Neutrophil (primary cell): ENCODE results near the gene ANKRD44.
"Not testable (repeated sequence)": the region's sequence is repeated elsewhere in the genome, so short reads cannot be mapped to it uniquely, and the experiment has no call there.

Experiments used
- H3K27ac ChIP-seq: fragments of 200-600 bp; sonication (generic); 2 replicates; pipeline ENCODE4 v1.5.1; 2016; ENCODE audit warnings: mild to moderate bottlenecking, moderate library complexity
- H3K27me3 ChIP-seq: fragments of 200-600 bp; sonication (generic); 2 replicates; pipeline ENCODE4 v1.6.0; 2016; ENCODE audit warnings: mild to moderate bottlenecking
- H3K36me3 ChIP-seq: fragments of 200-600 bp; sonication (generic); 2 replicates; pipeline ENCODE4 v1.5.1; 2017
- H3K4me1 ChIP-seq, 2 experiments: fragments of 200-600 bp in 1 of 2; sonication (generic) in 1 of 2; 1 replicate in 1 of 2; 2 replicates in 1 of 2; pipeline versions ENCODE4 v1.5.1 to v1.6.1; 2013 to 2016; ENCODE audit warnings: low read depth in 1 of 2, low read length in 1 of 2, mild to moderate bottlenecking in 1 of 2, moderate library complexity in 1 of 2; ENCODE audit not compliant: control insufficient read depth in 1 of 2, insufficient read depth in 1 of 2
- H3K4me3 ChIP-seq, 2 experiments: fragments of 200-600 bp in 1 of 2; sonication (generic) in 1 of 2; 1 replicate in 1 of 2; 2 replicates in 1 of 2; pipeline ENCODE4 v1.5.1; 2013 to 2016; ENCODE audit warnings: low read depth in 1 of 2, low read length in 1 of 2, mild to moderate bottlenecking in 1 of 2, moderate library complexity in 1 of 2
- H3K9me3 ChIP-seq: fragments of 200-600 bp; sonication (generic); 2 replicates; pipeline ENCODE4 v1.5.1; 2016
- TF ChIP-seq, protein P1 (sequence below): fragments of 200-600 bp; sonication (generic); IDR thresholded peaks from 2 replicates; pipeline ENCODE4 v1.5.1; 2016; ENCODE audit warnings: antibody characterized with exemption

Gene ANKRD44

DNA sequence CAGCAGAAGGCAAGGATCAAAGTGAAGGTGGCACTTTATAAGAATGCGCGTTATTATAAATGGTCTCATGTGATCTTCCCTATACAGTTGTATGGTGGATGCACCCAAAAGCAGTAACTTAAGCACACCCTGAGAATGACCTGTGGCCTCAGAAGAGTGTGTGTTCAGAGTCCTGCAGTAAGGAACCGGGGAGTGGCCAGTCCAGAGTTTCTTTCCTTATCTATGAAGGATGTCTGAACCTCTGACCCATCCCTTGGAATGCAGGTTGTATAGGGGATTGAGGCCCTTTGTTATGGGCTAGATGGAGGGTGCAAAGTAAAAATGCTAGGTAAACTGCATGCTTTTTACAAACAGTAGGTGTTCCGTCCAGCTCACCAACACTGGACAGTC lies 43.6 kb upstream of the ANKRD44 start:
- Histone ChIP-seq H3K27me3 (no peaks in the 10 kb centered on the region), H3K9me3 (no peaks in the 10 kb centered on the region), H3K27ac (no peak overlapping the region), H3K4me3 (no peak overlapping the region), H3K4me1 (no peaks in the 10 kb centered on the region), H3K36me3 (no peaks in the 10 kb centered on the region)
- TF ChIP-seq, protein P1, sequence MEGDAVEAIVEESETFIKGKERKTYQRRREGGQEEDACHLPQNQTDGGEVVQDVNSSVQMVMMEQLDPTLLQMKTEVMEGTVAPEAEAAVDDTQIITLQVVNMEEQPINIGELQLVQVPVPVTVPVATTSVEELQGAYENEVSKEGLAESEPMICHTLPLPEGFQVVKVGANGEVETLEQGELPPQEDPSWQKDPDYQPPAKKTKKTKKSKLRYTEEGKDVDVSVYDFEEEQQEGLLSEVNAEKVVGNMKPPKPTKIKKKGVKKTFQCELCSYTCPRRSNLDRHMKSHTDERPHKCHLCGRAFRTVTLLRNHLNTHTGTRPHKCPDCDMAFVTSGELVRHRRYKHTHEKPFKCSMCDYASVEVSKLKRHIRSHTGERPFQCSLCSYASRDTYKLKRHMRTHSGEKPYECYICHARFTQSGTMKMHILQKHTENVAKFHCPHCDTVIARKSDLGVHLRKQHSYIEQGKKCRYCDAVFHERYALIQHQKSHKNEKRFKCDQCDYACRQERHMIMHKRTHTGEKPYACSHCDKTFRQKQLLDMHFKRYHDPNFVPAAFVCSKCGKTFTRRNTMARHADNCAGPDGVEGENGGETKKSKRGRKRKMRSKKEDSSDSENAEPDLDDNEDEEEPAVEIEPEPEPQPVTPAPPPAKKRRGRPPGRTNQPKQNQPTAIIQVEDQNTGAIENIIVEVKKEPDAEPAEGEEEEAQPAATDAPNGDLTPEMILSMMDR = no peak

DNA sequence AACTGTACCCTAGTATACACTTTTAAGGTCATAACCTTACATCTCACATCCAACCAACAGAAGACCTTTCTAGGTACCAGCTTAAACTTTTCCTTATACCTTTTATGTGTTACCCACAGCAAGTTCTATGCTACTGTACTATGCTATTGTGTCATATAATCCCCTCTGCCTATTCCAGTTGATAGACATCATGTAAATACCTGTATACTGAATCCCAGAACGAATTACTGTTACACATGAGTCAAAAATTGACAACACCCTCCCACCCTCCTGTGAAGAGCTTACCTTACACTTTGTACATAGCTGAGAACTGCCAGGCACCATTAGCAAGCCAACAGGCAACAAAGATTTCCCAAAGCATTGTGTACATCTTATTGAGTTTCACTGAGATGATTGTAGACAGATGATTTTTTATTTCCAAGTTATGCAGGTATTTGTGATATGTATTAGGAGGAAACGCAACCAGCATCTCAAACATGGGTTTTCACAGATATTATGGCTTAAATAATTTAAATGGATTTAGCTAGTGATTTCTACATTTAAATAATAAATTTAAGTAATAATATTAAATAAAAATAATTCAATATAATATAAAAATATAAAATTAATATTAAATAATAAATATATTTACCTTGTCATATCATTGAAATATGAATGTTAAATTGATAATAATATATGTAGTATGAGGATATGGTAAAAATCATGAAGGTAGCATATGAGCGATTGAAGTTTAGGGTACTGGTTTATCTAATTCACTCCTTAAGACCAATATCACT lies 43.0 kb upstream of the ANKRD44 start:
- TF ChIP-seq, protein P1 = no peak
- no peaks in the 10 kb centered on the region for H3K4me1 ChIP-seq
- H3K27ac ChIP-seq = no peak overlapping the region
- no peaks in the 10 kb centered on the region for H3K9me3 ChIP-seq
- H3K4me3 ChIP-seq = no peak overlapping the region
- no peaks in the 10 kb centered on the region for H3K27me3 ChIP-seq
- H3K36me3 ChIP-seq = no peaks in the 10 kb centered on the region

DNA sequence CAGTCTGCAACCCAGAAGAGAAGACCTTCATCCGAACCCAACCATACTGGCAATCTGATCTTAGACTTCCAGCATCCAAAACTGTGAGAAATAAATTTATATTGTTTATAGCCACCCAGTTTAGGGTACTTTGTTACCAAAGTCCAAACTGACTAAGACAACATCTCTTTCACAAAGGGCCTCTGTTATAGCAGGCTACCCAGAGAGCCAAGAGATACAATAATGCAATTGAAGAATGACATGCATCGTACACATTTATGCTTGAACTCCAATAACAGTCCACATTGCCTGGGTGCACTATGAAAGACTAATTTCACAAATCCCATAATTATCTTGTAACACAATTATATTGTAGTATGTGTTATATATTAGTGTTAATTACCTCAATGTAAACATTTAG lies 39.1 kb upstream of the ANKRD44 start:
- TF ChIP-seq, protein P1 = no peak
- Histone ChIP-seq H3K9me3 (no peaks in the 10 kb centered on the region), H3K4me3 (no peak overlapping the region), H3K27me3 (no peaks in the 10 kb centered on the region), H3K27ac (no peak overlapping the region), H3K36me3 (no peaks in the 10 kb centered on the region), H3K4me1 (no peaks in the 10 kb centered on the region)

DNA sequence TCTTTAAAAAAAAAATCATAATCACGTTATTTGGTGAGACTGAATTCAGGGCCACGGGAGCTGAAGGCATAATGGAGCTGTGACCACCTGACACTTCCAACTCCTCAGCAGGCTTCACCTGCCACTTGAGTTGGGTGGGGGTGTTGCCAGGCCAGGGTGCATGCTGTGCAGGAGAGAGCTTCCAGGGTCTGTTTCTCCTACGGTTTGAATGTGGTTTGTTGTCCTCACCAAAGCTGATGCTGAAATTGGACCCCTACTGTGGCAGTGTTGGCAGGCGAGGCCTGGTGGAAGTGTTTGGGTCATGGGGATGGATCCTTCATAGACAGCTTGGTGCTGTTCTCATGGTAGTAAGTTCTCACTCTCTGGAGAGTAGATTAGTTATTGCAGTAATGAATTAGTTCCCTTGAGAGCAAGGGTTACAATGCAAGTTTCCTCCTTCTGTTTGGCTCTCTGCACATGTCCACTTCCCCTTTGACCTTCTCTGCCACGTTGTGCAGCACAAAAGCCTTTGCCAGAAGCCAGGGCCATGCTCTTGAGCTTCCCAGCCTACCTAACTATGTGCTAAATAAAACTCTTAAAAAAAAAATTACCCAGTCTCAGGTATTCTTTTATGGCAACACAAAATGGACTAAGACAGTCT lies 38.3 kb upstream of the ANKRD44 start:
- TF ChIP-seq, protein P1 = no peak
- Histone ChIP-seq H3K27me3 (no peaks in the 10 kb centered on the region), H3K4me1 (no peaks in the 10 kb centered on the region), H3K9me3 (no peaks in the 10 kb centered on the region), H3K36me3 (no peaks in the 10 kb centered on the region), H3K27ac (no peak overlapping the region), H3K4me3 (no peak overlapping the region)

DNA sequence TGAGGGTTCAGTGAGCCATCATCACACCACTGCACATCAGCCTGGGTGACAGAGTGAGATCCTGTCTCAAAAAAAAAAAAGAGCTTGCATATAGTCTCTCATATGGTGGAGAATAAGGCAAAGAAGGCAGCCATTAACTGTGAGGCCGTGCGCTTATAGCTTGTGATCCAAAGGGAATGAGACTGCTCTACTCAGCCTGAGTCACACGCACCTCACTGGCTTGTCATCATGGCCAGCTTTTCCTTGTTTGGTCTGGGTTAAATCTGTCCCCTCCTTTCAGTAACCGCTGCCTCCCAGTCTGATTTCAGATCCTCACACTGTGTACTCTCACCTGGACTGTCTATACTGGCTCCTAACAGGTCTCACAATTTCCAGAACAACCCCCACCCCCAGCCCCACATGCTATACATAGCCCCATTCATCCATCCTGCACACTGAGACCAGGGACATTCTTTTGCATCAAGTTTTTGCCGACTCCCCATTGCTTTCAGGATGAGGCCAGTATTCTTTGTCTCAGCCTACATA lies 35.3 kb upstream of the ANKRD44 start:
- Histone ChIP-seq H3K9me3 (no peaks in the 10 kb centered on the region), H3K4me3 (no peak overlapping the region), H3K27ac (no peak overlapping the region), H3K4me1 (no peaks in the 10 kb centered on the region), H3K36me3 (no peaks in the 10 kb centered on the region), H3K27me3 (no peaks in the 10 kb centered on the region)
- TF ChIP-seq, protein P1 = no peak

DNA sequence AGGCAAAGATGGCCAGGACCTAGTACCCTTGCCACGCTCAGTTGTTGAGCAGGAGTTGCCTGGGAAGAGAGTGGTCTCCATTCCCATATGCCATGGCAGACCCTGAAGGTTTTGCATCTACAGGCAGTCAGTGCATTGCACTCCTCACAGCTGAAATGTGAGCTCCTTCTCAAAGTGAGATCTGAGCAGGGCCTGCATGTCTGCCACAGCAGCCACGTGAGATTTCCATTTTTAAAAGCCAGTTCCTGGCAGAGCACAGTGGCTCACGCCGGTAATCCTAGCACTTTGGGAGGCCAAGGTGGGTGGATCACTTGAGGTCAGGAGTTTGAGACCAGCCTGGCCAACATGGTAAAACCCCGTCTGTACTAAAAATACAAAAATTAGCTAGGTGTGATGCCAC lies 33.4 kb upstream of the ANKRD44 start:
- not testable (repeated sequence) for H3K4me3 ChIP-seq, H3K9me3 ChIP-seq, H3K27me3 ChIP-seq, H3K36me3 ChIP-seq, H3K4me1 ChIP-seq, H3K27ac ChIP-seq
